Measurements from ENCODE around the gene ABCA7. TPM values are rescaled to one million over a fixed set of nuclear protein-coding genes. Genes with fewer than 3 reads are reported as not detected.
A peak's percentile ranks its signal among the peaks of the same experiment; 100 is the strongest.

ABCA7 gene
- total and polyA plus RNA-seq, 2 of the 8 experiments (the other 6 are each of a cell fraction or from before 2014, with no cell fraction given) = 10.4 to 25.6 TPM

- Histone ChIP-seq H3K9me3 (ENCODE audit: insufficient read depth in 2 of 2, low read depth in 1 of 2, low read length in 1 of 2) (no peaks in the 10 kb centered on the region), H3K18ac (ENCODE audit: extremely low read depth, low read length) (no peak overlapping the region), H4K20me1 (replicated peaks in 1 of 2; ENCODE audit: control insufficient read depth in 1 of 2, insufficient read depth in 2 of 2, low read length in 2 of 2) (peaks cover 2 to 21% of the 10 kb centered on the region in 2 experiments), H3K27me3 (replicated peaks in 1 of 4; ENCODE audit: control insufficient read depth in 3 of 4, extremely low read depth in 1 of 4, insufficient read depth in 3 of 4, low read length in 3 of 4) (no peaks in the 10 kb centered on the region), H3K27ac (ENCODE audit: low read depth, low read length) (no peak overlapping the region), H3K79me2 (ENCODE audit: control insufficient read depth in 1 of 2, insufficient read depth in 2 of 2, low read length in 2 of 2) (no peaks in the 10 kb centered on the region), H2BK5ac (ENCODE audit: low read depth, low read length) (no peak overlapping the region), H4K5ac (ENCODE audit: insufficient read length, low read depth, low read length) (no peak overlapping the region), H3K14ac (ENCODE audit: insufficient read length) (no peak overlapping the region), H3K56ac (replicated peaks; ENCODE audit: insufficient read length, low read depth, low read length) (no peak overlapping the region), H3K23ac (ENCODE audit: insufficient read length) (no peak overlapping the region), H3K4me1 (replicated peaks in 1 of 4; ENCODE audit: control insufficient read depth in 3 of 4, insufficient read depth in 4 of 4, low read length in 3 of 4) (peaks cover 0 to 7% (median 0%) of the 10 kb centered on the region in 4 experiments; a peak in 4 of 7 replicates), H3K23me2 (ENCODE audit: low read depth, low read length) (no peaks in the 10 kb centered on the region), H2AK5ac (ENCODE audit: low read depth, low read length) (no peak overlapping the region), H3K4me3 (ENCODE audit: extremely low read depth in 1 of 4, insufficient read depth in 2 of 4, low read depth in 3 of 4, low read length in 4 of 4) (no peak overlapping the region), H4K91ac (replicated peaks; ENCODE audit: insufficient read length, low read length) (no peak overlapping the region), H3K36me3 (ENCODE audit: control insufficient read depth in 2 of 4, insufficient read depth in 4 of 4, low read length in 3 of 4) (peaks cover 0 to 62% (median 19%) of the 10 kb centered on the region in 4 experiments; a peak in 5 of 8 replicates), H2BK12ac (ENCODE audit: low read depth, low read length) (no peak overlapping the region), H2BK15ac (ENCODE audit: low read length) (no peak overlapping the region), H3K79me1 (ENCODE audit: low read depth, low read length) (no peaks in the 10 kb centered on the region; the same call in none of the 2 replicates), H3K4ac (replicated peaks; ENCODE audit: insufficient read length, low read depth, low read length) (no peak overlapping the region), H3K9ac (replicated peaks in 1 of 4; ENCODE audit: extremely low read depth in 1 of 4, low read depth in 3 of 4, low read length in 3 of 4) (no peak overlapping the region), H4K8ac (ENCODE audit: extremely low read depth, insufficient read depth, low read length) (no peak overlapping the region; the same call in 1 of the 2 replicates), H2BK20ac (ENCODE audit: low read length) (no peak overlapping the region), H2BK120ac (replicated peaks; ENCODE audit: low read depth, low read length) (no peak overlapping the region), H2AFZ (ENCODE audit: low read length) (no peak overlapping the region), H3K4me2 (ENCODE audit: insufficient read depth in 1 of 2, low read depth in 2 of 2, low read length in 2 of 2) (no peak overlapping the region)
- ChIA-PET CTCF (ENCODE audit: partially characterized antibody) (interaction anchor here (0.7 to 2.8 kb wide), 10 partner anchors 9 to 140 kb away, joined by 3 to 7 read pairs (median 4); no protein-coding TSS in a partner anchor), POLR2A (ENCODE audit: partially characterized antibody) (interaction anchor here (0.6 to 10.3 kb wide), 30 partner anchors 9 to 312 kb away, joined by 3 to 116 read pairs (median 4); partner anchors contain the start of genes ABCA7, ARHGAP45, ATP5F1D and GPX4)
- WGBS, 2 experiments (ENCODE audit: extremely low coverage in 1 of 2, insufficient coverage in 1 of 2, insufficient read length in 1 of 2, insufficient replicate concordance in 2 of 2, low coverage in 1 of 2, low lambda C conversion rate in 2 of 2, missing lambda C conversion rate in 1 of 2) = 90% methylated on average over 8 of the region's 8 CpGs; no CpG with 5 or more reads in 1 of the 2 experiments
- no peak for FAIRE-seq
- no peak for DNase-seq (ENCODE audit: low read depth in 1 of 2, low spot score in 2 of 2)
- TF ChIP-seq POLR2AphosphoS5 (IDR thresholded peaks at IDR 0.05; ENCODE audit: low read depth, low read length) (peak; percentile 15; the same call in 1 of the 2 replicates), SIRT6 (IDR thresholded peaks at IDR 0.05; ENCODE audit: low read length) (no peak)
These were observed 45.2 kb downstream of the ABCA7 start for GRCh38 chr19:1085053-1085658.
